HEK293 (cell line): Measurements from ENCODE around the gene DCLK1.

ENCODE experiments used
- EGR2 ChIP-seq: fragments of 450-650 bp; formaldehyde crosslinking; IDR thresholded peaks from 2 replicates; pipeline ENCODE4 v1.5.1; 2016; ENCODE audit warnings: low read depth, missing biosample characterization, missing genetic modification characterization
- HOXD13 ChIP-seq: sonication (generic); formaldehyde crosslinking; IDR thresholded peaks from 2 replicates; pipeline ENCODE4 v1.8.0; 2022; ENCODE audit warnings: missing genetic modification reagents, borderline replicate concordance
- MYNN ChIP-seq: fragments of 450-650 bp; formaldehyde crosslinking; IDR thresholded peaks from 2 replicates; pipeline ENCODE4 v1.5.1; 2016; ENCODE audit warnings: missing biosample characterization, missing genetic modification characterization, borderline replicate concordance
- ZNF138 ChIP-seq: fragments of 450-650 bp; formaldehyde crosslinking; IDR thresholded peaks from 2 replicates; pipeline ENCODE4 v1.5.1; 2016; ENCODE audit warnings: missing biosample characterization, missing genetic modification characterization, borderline replicate concordance
- ZNF274 ChIP-seq, 2 experiments: fragments of 200-500 bp in 1 of 2; fragments of 450-650 bp in 1 of 2; sonication (Bioruptor generic) in 1 of 2; formaldehyde crosslinking in 1 of 2; IDR thresholded peaks; 2 replicates each; pipeline versions ENCODE4 v1.5.1 to v1.6.1; 2014 to 2016; ENCODE audit warnings: borderline replicate concordance in 1 of 2, inconsistent platforms in 1 of 2, low read length in 1 of 2, missing biosample characterization in 1 of 2, missing genetic modification characterization in 1 of 2
- ZNF37A ChIP-seq: fragments of 450-650 bp; IDR thresholded peaks from 2 replicates; pipeline ENCODE4 v1.5.1; 2018; ENCODE audit warnings: missing biosample characterization, missing genetic modification characterization
- ZNF777 ChIP-seq: fragments of 450-650 bp; formaldehyde crosslinking; IDR thresholded peaks from 2 replicates; pipeline ENCODE4 v1.5.1; 2017; ENCODE audit warnings: missing biosample characterization, missing genetic modification characterization, borderline replicate concordance
- ZSCAN23 ChIP-seq: fragments of 450-650 bp; formaldehyde crosslinking; IDR thresholded peaks from 2 replicates; pipeline ENCODE4 v1.5.1; 2016; ENCODE audit warnings: missing biosample characterization, missing genetic modification characterization
- ZSCAN30 ChIP-seq: fragments of 450-650 bp; IDR thresholded peaks from 2 replicates; pipeline ENCODE4 v1.5.1; 2018; ENCODE audit warnings: missing biosample characterization, mild to moderate bottlenecking, missing genetic modification characterization, moderate library complexity
- TF ChIP-seq, protein P1 (sequence below): fragments of 450-650 bp; formaldehyde crosslinking; IDR thresholded peaks from 2 replicates; pipeline ENCODE4 v1.5.1; 2016; ENCODE audit warnings: missing biosample characterization, missing genetic modification characterization
- TF ChIP-seq, protein P2 (sequence below): fragments of 450-650 bp; formaldehyde crosslinking; IDR thresholded peaks from 2 replicates; pipeline ENCODE4 v1.5.1; 2016; ENCODE audit warnings: missing biosample characterization, missing genetic modification characterization
- TF ChIP-seq, protein P3 (sequence below): fragments of 450-650 bp; formaldehyde crosslinking; conservative IDR thresholded peaks from 2 replicates; pipeline ENCODE4 v1.5.1; 2016; ENCODE audit warnings: low read depth, missing biosample characterization, missing genetic modification characterization
- TF ChIP-seq, protein P4 (sequence below): fragments of 450-650 bp; formaldehyde crosslinking; optimal IDR thresholded peaks from 2 replicates; pipeline ENCODE3; 2016; ENCODE audit warnings: missing biosample characterization, mild to moderate bottlenecking, missing genetic modification characterization
- TF ChIP-seq, protein P5 (sequence below): sonication (generic); formaldehyde crosslinking; IDR thresholded peaks from 2 replicates; pipeline ENCODE4 v1.8.1; 2022; ENCODE audit warnings: mild to moderate bottlenecking, moderate library complexity, missing genetic modification reagents

DNA sequence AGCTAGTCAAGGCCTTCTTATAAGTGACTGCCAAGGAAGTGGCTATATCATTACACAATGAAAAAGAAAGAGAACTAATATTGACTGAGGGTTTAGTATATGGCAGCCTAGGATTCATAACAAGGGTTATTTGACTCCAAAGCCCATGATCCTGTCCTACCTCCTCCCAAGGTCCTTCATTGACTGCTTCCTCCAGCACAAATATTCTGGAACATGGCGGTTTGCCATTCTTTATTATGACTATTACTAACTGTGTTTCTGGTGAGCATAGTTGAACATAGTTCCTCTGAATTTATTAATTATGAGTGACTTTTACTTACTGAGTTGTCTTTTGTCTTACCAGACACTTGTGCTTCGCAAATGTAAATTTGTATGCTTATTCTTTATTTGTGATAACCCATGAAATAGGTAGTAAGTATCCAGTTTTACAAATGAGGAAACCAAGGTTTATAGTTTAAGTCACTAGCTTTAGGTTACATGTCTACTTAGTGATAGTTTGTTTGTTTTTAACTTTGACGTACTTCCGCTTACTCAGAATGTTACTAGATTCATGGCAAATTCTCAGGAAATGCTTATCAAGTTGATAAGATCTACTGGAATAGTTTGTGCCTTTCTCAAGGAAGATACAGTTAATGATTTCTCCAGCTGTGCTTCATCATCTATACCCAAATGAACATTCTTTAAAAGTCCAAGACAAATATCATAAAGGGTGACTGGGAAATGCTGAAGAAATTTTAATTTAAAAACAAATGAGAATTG lies 15.5 kb upstream of the DCLK1 start:
- TF ChIP-seq, protein P1, sequence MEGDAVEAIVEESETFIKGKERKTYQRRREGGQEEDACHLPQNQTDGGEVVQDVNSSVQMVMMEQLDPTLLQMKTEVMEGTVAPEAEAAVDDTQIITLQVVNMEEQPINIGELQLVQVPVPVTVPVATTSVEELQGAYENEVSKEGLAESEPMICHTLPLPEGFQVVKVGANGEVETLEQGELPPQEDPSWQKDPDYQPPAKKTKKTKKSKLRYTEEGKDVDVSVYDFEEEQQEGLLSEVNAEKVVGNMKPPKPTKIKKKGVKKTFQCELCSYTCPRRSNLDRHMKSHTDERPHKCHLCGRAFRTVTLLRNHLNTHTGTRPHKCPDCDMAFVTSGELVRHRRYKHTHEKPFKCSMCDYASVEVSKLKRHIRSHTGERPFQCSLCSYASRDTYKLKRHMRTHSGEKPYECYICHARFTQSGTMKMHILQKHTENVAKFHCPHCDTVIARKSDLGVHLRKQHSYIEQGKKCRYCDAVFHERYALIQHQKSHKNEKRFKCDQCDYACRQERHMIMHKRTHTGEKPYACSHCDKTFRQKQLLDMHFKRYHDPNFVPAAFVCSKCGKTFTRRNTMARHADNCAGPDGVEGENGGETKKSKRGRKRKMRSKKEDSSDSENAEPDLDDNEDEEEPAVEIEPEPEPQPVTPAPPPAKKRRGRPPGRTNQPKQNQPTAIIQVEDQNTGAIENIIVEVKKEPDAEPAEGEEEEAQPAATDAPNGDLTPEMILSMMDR: no peak
- TF ChIP-seq, protein P2, sequence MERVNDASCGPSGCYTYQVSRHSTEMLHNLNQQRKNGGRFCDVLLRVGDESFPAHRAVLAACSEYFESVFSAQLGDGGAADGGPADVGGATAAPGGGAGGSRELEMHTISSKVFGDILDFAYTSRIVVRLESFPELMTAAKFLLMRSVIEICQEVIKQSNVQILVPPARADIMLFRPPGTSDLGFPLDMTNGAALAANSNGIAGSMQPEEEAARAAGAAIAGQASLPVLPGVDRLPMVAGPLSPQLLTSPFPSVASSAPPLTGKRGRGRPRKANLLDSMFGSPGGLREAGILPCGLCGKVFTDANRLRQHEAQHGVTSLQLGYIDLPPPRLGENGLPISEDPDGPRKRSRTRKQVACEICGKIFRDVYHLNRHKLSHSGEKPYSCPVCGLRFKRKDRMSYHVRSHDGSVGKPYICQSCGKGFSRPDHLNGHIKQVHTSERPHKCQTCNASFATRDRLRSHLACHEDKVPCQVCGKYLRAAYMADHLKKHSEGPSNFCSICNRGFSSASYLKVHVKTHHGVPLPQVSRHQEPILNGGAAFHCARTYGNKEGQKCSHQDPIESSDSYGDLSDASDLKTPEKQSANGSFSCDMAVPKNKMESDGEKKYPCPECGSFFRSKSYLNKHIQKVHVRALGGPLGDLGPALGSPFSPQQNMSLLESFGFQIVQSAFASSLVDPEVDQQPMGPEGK (tag by site-specific recombination): no peak
- no peak for TF ChIP-seq EGR2 (tag by site-specific recombination)
- TF ChIP-seq ZSCAN23 (tag by site-specific recombination): no peak
- no peak for TF ChIP-seq ZNF138 (tag by site-specific recombination)
- TF ChIP-seq MYNN (tag by site-specific recombination): no peak
- no peak for TF ChIP-seq ZNF274 (IDR thresholded peaks at IDR 0.05; ENCODE audit: low read length)
- TF ChIP-seq ZNF274 (tag by site-specific recombination; IDR thresholded peaks at IDR 0.05; ENCODE audit: borderline replicate concordance): no peak
- TF ChIP-seq, protein P3, sequence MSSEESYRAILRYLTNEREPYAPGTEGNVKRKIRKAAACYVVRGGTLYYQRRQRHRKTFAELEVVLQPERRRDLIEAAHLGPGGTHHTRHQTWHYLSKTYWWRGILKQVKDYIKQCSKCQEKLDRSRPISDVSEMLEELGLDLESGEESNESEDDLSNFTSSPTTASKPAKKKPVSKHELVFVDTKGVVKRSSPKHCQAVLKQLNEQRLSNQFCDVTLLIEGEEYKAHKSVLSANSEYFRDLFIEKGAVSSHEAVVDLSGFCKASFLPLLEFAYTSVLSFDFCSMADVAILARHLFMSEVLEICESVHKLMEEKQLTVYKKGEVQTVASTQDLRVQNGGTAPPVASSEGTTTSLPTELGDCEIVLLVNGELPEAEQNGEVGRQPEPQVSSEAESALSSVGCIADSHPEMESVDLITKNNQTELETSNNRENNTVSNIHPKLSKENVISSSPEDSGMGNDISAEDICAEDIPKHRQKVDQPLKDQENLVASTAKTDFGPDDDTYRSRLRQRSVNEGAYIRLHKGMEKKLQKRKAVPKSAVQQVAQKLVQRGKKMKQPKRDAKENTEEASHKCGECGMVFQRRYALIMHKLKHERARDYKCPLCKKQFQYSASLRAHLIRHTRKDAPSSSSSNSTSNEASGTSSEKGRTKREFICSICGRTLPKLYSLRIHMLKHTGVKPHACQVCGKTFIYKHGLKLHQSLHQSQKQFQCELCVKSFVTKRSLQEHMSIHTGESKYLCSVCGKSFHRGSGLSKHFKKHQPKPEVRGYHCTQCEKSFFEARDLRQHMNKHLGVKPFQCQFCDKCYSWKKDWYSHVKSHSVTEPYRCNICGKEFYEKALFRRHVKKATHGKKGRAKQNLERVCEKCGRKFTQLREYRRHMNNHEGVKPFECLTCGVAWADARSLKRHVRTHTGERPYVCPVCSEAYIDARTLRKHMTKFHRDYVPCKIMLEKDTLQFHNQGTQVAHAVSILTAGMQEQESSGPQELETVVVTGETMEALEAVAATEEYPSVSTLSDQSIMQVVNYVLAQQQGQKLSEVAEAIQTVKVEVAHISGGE (tag by site-specific recombination): no peak
- TF ChIP-seq HOXD13 (CRISPR knock-in tag): no peak
- no peak for TF ChIP-seq ZNF777
- TF ChIP-seq, protein P4, sequence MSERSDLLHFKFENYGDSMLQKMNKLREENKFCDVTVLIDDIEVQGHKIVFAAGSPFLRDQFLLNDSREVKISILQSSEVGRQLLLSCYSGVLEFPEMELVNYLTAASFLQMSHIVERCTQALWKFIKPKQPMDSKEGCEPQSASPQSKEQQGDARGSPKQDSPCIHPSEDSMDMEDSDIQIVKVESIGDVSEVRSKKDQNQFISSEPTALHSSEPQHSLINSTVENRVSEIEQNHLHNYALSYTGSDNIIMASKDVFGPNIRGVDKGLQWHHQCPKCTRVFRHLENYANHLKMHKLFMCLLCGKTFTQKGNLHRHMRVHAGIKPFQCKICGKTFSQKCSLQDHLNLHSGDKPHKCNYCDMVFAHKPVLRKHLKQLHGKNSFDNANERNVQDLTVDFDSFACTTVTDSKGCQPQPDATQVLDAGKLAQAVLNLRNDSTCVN (tag by site-specific recombination): no peak
- TF ChIP-seq, protein P5, sequence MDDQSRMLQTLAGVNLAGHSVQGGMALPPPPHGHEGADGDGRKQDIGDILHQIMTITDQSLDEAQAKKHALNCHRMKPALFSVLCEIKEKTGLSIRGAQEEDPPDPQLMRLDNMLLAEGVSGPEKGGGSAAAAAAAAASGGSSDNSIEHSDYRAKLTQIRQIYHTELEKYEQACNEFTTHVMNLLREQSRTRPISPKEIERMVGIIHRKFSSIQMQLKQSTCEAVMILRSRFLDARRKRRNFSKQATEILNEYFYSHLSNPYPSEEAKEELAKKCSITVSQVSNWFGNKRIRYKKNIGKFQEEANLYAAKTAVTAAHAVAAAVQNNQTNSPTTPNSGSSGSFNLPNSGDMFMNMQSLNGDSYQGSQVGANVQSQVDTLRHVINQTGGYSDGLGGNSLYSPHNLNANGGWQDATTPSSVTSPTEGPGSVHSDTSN (CRISPR knock-in tag): no peak
- no peak for TF ChIP-seq ZSCAN30
- no peak for TF ChIP-seq ZNF37A (tag by site-specific recombination)
